ENCODE results near the gene UBN1.

The UBN1 gene

GRCh38 chr16:4914528-4915225 lies 67.4 kb downstream of the UBN1 start:
- Histone ChIP-seq H3K27me3 (ENCODE audit: insufficient read depth, low read length) (peaks cover 2% of the 10 kb centered on the region), H3K4me1 (ENCODE audit: insufficient read depth, low read length) (no peaks in the 10 kb centered on the region), H2AFZ (ENCODE audit: low read depth, low read length) (no peak overlapping the region), H3K9me3 (ENCODE audit: low read length) (no peaks in the 10 kb centered on the region), H3K4me3 (ENCODE audit: low read length) (no peak overlapping the region), H3K36me3 (ENCODE audit: insufficient read depth, low read length) (no peaks in the 10 kb centered on the region)

- H3K9me3 ChIP-seq (ENCODE audit: low read length), result no peaks in the 10 kb centered on the region
- no peak overlapping the region for H2AFZ ChIP-seq (ENCODE audit: low read depth, low read length)
- H3K27me3 ChIP-seq (ENCODE audit: insufficient read depth, low read length), result peaks cover under 1% of the 10 kb centered on the region
- H3K4me3 ChIP-seq (ENCODE audit: low read length), result no peak overlapping the region
- H3K36me3 ChIP-seq (ENCODE audit: insufficient read depth, low read length), result no peaks in the 10 kb centered on the region
- no peaks in the 10 kb centered on the region for H3K4me1 ChIP-seq (ENCODE audit: insufficient read depth, low read length)
Measured at GRCh38 chr16:4915226-4915761, 68.0 kb downstream of the UBN1 start.

GRCh38 chr16:4917117-4917516 lies 69.8 kb downstream of the UBN1 start:
- H3K36me3 ChIP-seq (ENCODE audit: insufficient read depth, low read length), result no peaks in the 10 kb centered on the region
- H3K4me3 ChIP-seq (ENCODE audit: low read length), result no peak overlapping the region
- no peaks in the 10 kb centered on the region for H3K9me3 ChIP-seq (ENCODE audit: low read length)
- H2AFZ ChIP-seq (ENCODE audit: low read depth, low read length), result no peak overlapping the region
- no peaks in the 10 kb centered on the region for H3K27me3 ChIP-seq (ENCODE audit: insufficient read depth, low read length)
- H3K4me1 ChIP-seq (ENCODE audit: insufficient read depth, low read length), result no peaks in the 10 kb centered on the region

- Histone ChIP-seq H2AFZ (ENCODE audit: low read depth, low read length) (no peak overlapping the region), H3K4me1 (ENCODE audit: insufficient read depth, low read length) (no peaks in the 10 kb centered on the region), H3K9me3 (ENCODE audit: low read length) (no peaks in the 10 kb centered on the region), H3K27me3 (ENCODE audit: insufficient read depth, low read length) (peaks cover 2% of the 10 kb centered on the region), H3K4me3 (ENCODE audit: low read length) (no peak overlapping the region), H3K36me3 (ENCODE audit: insufficient read depth, low read length) (no peaks in the 10 kb centered on the region)
Measured at GRCh38 chr16:4918781-4919251, 71.5 kb downstream of the UBN1 start.

- Histone ChIP-seq H3K27me3 (ENCODE audit: insufficient read depth, low read length) (peaks cover 2% of the 10 kb centered on the region), H3K36me3 (ENCODE audit: insufficient read depth, low read length) (no peaks in the 10 kb centered on the region), H3K4me1 (ENCODE audit: insufficient read depth, low read length) (no peaks in the 10 kb centered on the region), H2AFZ (ENCODE audit: low read depth, low read length) (no peak overlapping the region), H3K9me3 (ENCODE audit: low read length) (no peaks in the 10 kb centered on the region), H3K4me3 (ENCODE audit: low read length) (no peak overlapping the region)
Measured at GRCh38 chr16:4920826-4921225, 73.5 kb downstream of the UBN1 start.

- Histone ChIP-seq H3K4me1 (ENCODE audit: insufficient read depth, low read length) (no peaks in the 10 kb centered on the region), H2AFZ (ENCODE audit: low read depth, low read length) (no peak overlapping the region), H3K36me3 (ENCODE audit: insufficient read depth, low read length) (no peaks in the 10 kb centered on the region), H3K9me3 (ENCODE audit: low read length) (peaks cover 5% of the 10 kb centered on the region), H3K27me3 (ENCODE audit: insufficient read depth, low read length) (peaks cover 5% of the 10 kb centered on the region), H3K4me3 (ENCODE audit: low read length) (no peak overlapping the region)
Measured at GRCh38 chr16:4922721-4923342, 75.6 kb downstream of the UBN1 start.

- Histone ChIP-seq H2AFZ (ENCODE audit: low read depth, low read length) (no peak overlapping the region), H3K36me3 (ENCODE audit: insufficient read depth, low read length) (no peaks in the 10 kb centered on the region), H3K9me3 (ENCODE audit: low read length) (peaks cover 5% of the 10 kb centered on the region), H3K4me1 (ENCODE audit: insufficient read depth, low read length) (peaks cover 3% of the 10 kb centered on the region), H3K4me3 (ENCODE audit: low read length) (no peak overlapping the region), H3K27me3 (ENCODE audit: insufficient read depth, low read length) (peaks cover 5% of the 10 kb centered on the region)
Measured at GRCh38 chr16:4923853-4924252, 76.6 kb downstream of the UBN1 start.

GRCh38 chr16:4924593-4925292 lies 77.5 kb downstream of the UBN1 start:
- no peak overlapping the region for H3K4me3 ChIP-seq (ENCODE audit: low read length)
- no peak overlapping the region for H2AFZ ChIP-seq (ENCODE audit: low read depth, low read length)
- peaks cover 5% of the 10 kb centered on the region for H3K27me3 ChIP-seq (ENCODE audit: insufficient read depth, low read length)
- no peaks in the 10 kb centered on the region for H3K36me3 ChIP-seq (ENCODE audit: insufficient read depth, low read length)
- peaks cover 3% of the 10 kb centered on the region for H3K4me1 ChIP-seq (ENCODE audit: insufficient read depth, low read length)
- H3K9me3 ChIP-seq (ENCODE audit: low read length), result peaks cover 5% of the 10 kb centered on the region

- Histone ChIP-seq H2AFZ (ENCODE audit: low read depth, low read length) (no peak overlapping the region), H3K4me3 (ENCODE audit: low read length) (no peak overlapping the region), H3K9me3 (ENCODE audit: low read length) (peaks cover 5% of the 10 kb centered on the region), H3K4me1 (ENCODE audit: insufficient read depth, low read length) (peaks cover 3% of the 10 kb centered on the region), H3K36me3 (ENCODE audit: insufficient read depth, low read length) (no peaks in the 10 kb centered on the region), H3K27me3 (ENCODE audit: insufficient read depth, low read length) (peaks cover 5% of the 10 kb centered on the region)
Measured at GRCh38 chr16:4925293-4925607, 78.0 kb downstream of the UBN1 start.

- Histone ChIP-seq H3K4me3 (ENCODE audit: low read length) (no peak overlapping the region), H3K36me3 (ENCODE audit: insufficient read depth, low read length) (no peaks in the 10 kb centered on the region), H3K9me3 (ENCODE audit: low read length) (peaks cover 5% of the 10 kb centered on the region)
Measured at GRCh38 chr16:4925791-4926190, 78.5 kb downstream of the UBN1 start.

GRCh38 chr16:4926928-4927327 lies 79.6 kb downstream of the UBN1 start:
- peaks cover 13% of the 10 kb centered on the region for H3K27me3 ChIP-seq (ENCODE audit: insufficient read depth, low read length)
- no peak overlapping the region for H2AFZ ChIP-seq (ENCODE audit: low read depth, low read length)
- H3K4me3 ChIP-seq (ENCODE audit: low read length), result no peak overlapping the region
- peaks cover 3% of the 10 kb centered on the region for H3K4me1 ChIP-seq (ENCODE audit: insufficient read depth, low read length)
- peaks cover 5% of the 10 kb centered on the region for H3K9me3 ChIP-seq (ENCODE audit: low read length)
- H3K36me3 ChIP-seq (ENCODE audit: insufficient read depth, low read length), result no peaks in the 10 kb centered on the region

More at GRCh38 chr16:4925791-4926190, 78.5 kb downstream of the UBN1 start:
- Histone ChIP-seq H3K27me3 (ENCODE audit: insufficient read depth, low read length) (peaks cover 8% of the 10 kb centered on the region), H2AFZ (ENCODE audit: low read depth, low read length) (no peak overlapping the region), H3K4me1 (ENCODE audit: insufficient read depth, low read length) (peaks cover 3% of the 10 kb centered on the region)

GRCh38 chr16:4927661-4928060 lies 80.4 kb downstream of the UBN1 start:
- Histone ChIP-seq H3K27me3 (ENCODE audit: insufficient read depth, low read length) (peaks cover 17% of the 10 kb centered on the region), H3K4me1 (ENCODE audit: insufficient read depth, low read length) (peaks cover 3% of the 10 kb centered on the region), H2AFZ (ENCODE audit: low read depth, low read length) (no peak overlapping the region), H3K9me3 (ENCODE audit: low read length) (peaks cover 5% of the 10 kb centered on the region), H3K36me3 (ENCODE audit: insufficient read depth, low read length) (no peaks in the 10 kb centered on the region), H3K4me3 (ENCODE audit: low read length) (no peak overlapping the region)

GRCh38 chr16:4928227-4928626 lies 80.9 kb downstream of the UBN1 start:
- no peaks in the 10 kb centered on the region for H3K36me3 ChIP-seq (ENCODE audit: insufficient read depth, low read length)
- H3K4me3 ChIP-seq (ENCODE audit: low read length), result no peak overlapping the region
- no peak overlapping the region for H2AFZ ChIP-seq (ENCODE audit: low read depth, low read length)
- H3K4me1 ChIP-seq (ENCODE audit: insufficient read depth, low read length), result peaks cover 3% of the 10 kb centered on the region
- H3K9me3 ChIP-seq (ENCODE audit: low read length), result peaks cover 5% of the 10 kb centered on the region
- H3K27me3 ChIP-seq (ENCODE audit: insufficient read depth, low read length), result peaks cover 19% of the 10 kb centered on the region

Measured in neuron (in vitro differentiated cells).